ENCODE data around the gene VWA2. TPM values are rescaled to one million over a fixed set of nuclear protein-coding genes. Genes with fewer than 3 reads are reported as not detected.

Gene VWA2
- total RNA-seq = not detected
- long read RNA-seq, donor 1 = 0 reads
- long read RNA-seq, donor 2 = 0 reads

GRCh38 chr10:114239117-114239993 is at the start of gene VWA2:
Gene VWA2 (plus strand): TSS chr10:114239254. CDS start chr10:114248714, 9,460 bp downstream.
- intact Hi-C loops (cut with DNase I) = no loop called here
- no peak for DNase-seq (ENCODE audit: low spot score)

DNA sequence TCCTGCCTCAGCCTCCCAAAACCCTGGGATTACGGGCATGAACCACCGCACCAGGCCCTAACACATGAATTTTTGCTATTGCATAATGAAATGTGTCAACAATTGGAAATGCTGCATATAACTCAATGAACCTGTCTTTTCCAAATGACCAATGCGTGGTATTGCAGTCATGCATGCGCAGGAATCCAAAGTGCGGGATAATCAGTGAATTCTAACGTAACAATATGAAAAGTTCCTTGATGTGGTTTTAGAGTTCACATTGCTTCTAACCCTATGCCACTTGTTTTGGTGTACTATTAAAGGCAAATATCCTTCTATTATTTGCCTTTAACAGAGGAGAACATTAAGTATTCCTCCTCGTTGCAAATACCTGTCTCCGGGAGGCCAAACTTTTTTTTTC is 49.4 kb upstream of the VWA2 start:
- no peak for DNase-seq (ENCODE audit: low spot score)
- intact Hi-C loops (cut with DNase I) = no loop called here

DNA sequence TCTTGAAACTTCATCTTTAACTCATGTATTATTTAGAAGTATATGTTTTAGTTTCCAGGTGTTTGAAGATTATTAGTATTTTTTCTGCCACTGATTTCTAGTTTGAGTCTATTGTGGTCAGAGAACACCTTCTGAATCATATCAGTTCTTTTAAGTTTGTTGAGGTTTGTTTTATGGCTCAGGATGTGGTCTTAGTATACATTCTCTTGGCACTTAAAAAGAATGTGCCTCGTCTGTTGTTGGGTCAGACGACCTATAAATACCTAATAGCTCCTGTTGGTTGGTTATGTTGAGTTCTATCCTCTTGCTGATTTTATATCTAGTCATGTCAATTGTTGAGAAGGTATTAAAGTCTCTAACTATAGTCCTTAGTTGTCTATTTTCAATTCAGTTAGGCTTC is 44.0 kb upstream of the VWA2 start:
- intact Hi-C loops (cut with DNase I) = no loop called here
- no peak for DNase-seq (ENCODE audit: low spot score)

DNA sequence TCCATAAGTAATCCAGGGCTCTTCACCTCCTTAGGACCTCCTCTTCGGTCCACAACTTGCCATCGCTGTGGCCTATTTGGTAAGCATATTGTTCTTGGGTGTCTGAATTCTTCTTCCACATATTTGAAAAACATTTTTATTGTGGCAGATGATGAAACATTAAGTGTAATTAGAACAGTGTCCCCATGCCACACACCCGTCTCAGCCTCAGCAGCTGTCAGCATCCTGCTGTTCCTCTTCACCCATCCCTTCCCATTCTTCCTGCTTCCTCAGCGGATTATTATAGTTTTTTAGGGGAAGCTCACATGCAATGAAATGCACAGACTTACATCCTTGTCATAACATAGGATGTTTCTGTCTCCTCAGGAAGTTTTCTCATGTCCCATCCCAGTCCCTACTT is 39.8 kb upstream of the VWA2 start:
- intact Hi-C loops (cut with DNase I) = no loop called here
- no peak for DNase-seq (ENCODE audit: low spot score)

GRCh38 chr10:114202812-114203211 is 36.2 kb upstream of the VWA2 start:
- intact Hi-C loops (cut with DNase I) = no loop called here
- DNase-seq (ENCODE audit: low spot score) = no peak

- intact Hi-C loops (cut with DNase I) = no loop called here
- no peak for DNase-seq (ENCODE audit: low spot score)
Measured at GRCh38 chr10:114206902-114207301, 32.2 kb upstream of the VWA2 start.

DNA sequence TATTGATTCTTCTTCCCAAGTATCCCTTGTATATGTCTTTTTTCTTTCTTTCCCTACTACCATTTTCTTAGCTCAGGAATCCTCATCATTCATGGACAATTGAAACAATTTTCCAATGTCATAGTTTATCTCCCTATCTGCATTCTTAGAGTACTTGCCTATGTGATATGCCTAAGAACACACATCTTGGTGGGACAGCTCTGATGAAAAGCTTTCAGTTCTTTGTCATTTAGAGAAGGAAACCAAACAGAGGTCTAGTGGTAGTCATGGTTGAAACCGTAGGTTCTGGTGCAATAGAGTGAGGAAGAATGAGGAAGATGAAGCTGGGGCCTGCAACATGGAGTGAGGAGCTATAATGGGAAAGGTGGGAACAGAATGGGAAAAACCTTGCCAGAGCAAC is 31.7 kb upstream of the VWA2 start:
- intact Hi-C loops (cut with DNase I) = no loop called here
- no peak for DNase-seq (ENCODE audit: low spot score)

- DNase-seq (ENCODE audit: low spot score) = no peak
- intact Hi-C loops (cut with DNase I) = no loop called here
Measured at GRCh38 chr10:114208351-114208750, 30.7 kb upstream of the VWA2 start.

GRCh38 chr10:114212153-114212552 is 26.9 kb upstream of the VWA2 start:
- DNase-seq (ENCODE audit: low spot score) = no peak
- intact Hi-C loops (cut with DNase I) = no loop called here

DNA sequence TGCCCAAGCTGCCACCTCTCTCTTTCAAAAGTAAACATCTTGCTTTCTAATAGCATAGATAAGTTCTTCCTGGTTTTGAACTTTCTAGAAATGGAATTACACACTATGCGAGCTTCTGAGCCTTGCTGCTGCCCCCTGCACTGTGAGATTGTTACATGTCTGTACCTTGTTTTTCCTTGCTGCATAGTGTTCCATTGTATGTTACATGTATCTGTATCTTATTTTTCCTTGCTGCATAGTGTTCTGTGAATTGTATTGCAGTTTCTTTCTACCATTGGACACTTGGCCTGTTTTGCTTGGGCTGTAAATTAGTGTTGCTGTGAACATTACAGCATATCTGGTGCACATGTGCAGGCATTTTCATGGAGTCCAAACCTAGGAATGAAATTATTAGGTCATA is 24.0 kb upstream of the VWA2 start:
- DNase-seq (ENCODE audit: low spot score) = no peak
- intact Hi-C loops (cut with DNase I) = no loop called here

DNA sequence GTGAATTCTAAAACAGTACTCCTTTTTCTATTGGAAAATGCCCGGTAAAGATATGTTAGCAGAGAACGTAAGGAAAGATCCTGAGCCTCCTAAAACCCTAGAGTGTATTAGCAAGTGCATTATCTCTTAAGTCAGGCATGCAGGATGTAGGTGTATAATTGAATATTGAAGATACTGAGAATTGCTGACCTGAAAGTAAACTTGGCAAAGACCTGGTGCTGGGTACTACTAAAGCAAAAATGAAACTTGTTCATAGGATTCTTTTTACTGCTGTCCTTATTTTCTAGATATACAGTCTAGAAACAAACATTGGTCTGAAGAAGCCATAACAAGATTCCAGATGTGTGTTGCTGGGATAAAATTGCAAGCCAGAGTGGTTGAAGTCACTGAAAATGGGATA is 18.8 kb upstream of the VWA2 start:
- intact Hi-C loops (cut with DNase I) = no loop called here
- DNase-seq (ENCODE audit: low spot score) = no peak

DNA sequence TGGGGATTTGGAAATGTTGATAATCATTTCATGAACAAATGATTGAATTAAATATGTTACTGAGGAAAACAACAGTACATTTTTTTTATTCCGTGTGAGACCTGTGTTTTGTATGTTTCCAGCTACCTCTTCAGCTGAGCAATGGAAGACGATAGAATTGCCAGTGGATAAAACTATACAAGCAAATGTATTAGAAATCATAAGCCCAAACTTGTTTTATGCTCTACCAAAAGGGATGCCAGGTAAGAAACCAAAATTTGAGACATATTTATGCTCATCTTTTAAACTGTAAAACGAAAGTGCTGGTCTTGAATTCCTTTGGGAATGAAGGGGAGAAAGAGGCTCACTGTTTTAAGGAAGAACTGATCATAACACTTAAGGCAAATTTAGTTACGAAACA is 17.8 kb upstream of the VWA2 start:
- no peak for DNase-seq (ENCODE audit: low spot score)
- intact Hi-C loops (cut with DNase I) = no loop called here

DNA sequence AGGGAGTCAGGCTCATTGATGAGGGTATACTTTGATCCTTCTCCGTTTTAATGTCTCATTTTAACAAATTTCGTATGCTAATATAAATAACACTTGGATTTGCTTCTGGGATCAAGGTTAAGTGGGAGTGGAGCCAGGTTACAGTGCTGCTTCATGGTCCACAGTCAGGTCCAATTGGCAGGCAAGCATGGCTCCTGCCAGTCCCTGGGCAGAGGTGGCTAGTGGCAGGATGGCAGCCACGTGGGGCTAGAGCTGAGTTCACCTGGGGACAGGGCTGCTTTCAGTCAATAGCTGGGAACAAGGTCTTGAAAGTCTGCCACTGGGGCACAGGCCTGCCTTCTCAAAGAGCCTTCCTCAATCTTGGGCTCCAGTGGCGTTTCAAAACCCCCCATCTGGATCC is 16.0 kb upstream of the VWA2 start:
- intact Hi-C loops (cut with DNase I) = no loop called here
- no peak for DNase-seq (ENCODE audit: low spot score)

GRCh38 chr10:114228156-114228555 is 10.9 kb upstream of the VWA2 start:
- no peak for DNase-seq (ENCODE audit: low spot score)
- intact Hi-C loops (cut with DNase I) = no loop called here

- intact Hi-C loops (cut with DNase I) = no loop called here
Measured at GRCh38 chr10:114232561-114233176, 6.4 kb upstream of the VWA2 start.

GRCh38 chr10:114233482-114233881 is 5.6 kb upstream of the VWA2 start:
- no peak for DNase-seq (ENCODE audit: low spot score)
- intact Hi-C loops (cut with DNase I) = no loop called here

More at GRCh38 chr10:114232561-114233176, 6.4 kb upstream of the VWA2 start:
- no peak for DNase-seq (ENCODE audit: low spot score)

DNA sequence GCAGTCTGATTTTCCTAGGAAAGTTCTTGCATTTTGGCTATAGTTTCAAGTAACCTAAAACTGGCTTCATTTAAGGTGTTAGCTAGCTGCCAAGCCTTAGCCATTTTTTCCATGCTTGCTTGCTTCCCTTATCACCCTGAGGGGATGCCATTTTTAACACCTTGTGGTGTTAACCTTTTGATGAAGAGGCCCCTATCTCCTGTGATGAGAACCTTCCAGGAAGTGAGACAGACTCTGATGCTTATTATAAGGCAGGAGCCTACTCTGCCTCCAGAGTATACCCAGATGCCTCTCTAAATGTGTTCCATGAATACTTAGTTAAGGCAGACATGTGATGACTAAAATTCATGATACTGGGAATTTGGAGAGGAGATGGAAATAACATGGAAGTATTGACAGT is 4.9 kb upstream of the VWA2 start:
- intact Hi-C loops (cut with DNase I) = no loop called here
- DNase-seq (ENCODE audit: low spot score) = no peak

DNA sequence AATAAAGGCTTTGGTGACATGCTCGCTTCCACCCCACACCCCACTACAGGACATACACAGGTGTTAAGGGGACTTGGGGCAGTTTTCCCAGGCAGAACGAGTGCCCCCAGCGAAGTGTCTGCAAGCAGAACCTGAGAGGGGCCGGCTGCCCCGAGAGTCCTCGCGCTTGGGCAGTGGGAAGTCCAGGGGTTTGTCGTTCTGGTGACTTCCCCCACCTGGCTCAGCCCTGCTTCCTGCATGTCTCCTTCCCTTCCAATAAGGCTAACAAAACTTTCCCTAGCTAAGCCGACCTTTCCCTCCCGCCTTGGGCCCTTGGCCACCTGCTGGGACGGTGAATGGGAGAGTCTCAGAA is 916 bp downstream of the VWA2 start:
- intact Hi-C loops (cut with DNase I) = no loop called here
- DNase-seq (ENCODE audit: low spot score) = no peak

GRCh38 chr10:114242235-114242634 is 3.2 kb downstream of the VWA2 start:
- intact Hi-C loops (cut with DNase I) = no loop called here
- DNase-seq (ENCODE audit: low spot score) = no peak

- no peak for DNase-seq (ENCODE audit: low spot score)
- intact Hi-C loops (cut with DNase I) = loop anchor here in 1 of 2 donors (2.0 kb wide), 1 partner anchor 35 kb away; no protein-coding TSS in a partner anchor
Measured at GRCh38 chr10:114243661-114244060, 4.6 kb downstream of the VWA2 start.

- no peak for DNase-seq (ENCODE audit: low spot score)
- intact Hi-C loops (cut with DNase I) = loop anchor here in 1 of 2 donors (2.0 kb wide), 1 partner anchor 35 kb away; no protein-coding TSS in a partner anchor
Measured at GRCh38 chr10:114244126-114244525, 5.1 kb downstream of the VWA2 start.
